GM12878 (cell line): ENCODE results near the gene ANO9. TPM values are rescaled to one million over a fixed set of nuclear protein-coding genes. Genes with fewer than 3 reads are reported as not detected.

ENCODE experiments used
- ATAC-seq: fragments of 200-7000 bp; cut with Tn5 transposase; 3 replicates; pipeline ENCODE4 v1.9.1; 2020; ENCODE audit warnings: mild to moderate bottlenecking, moderate library complexity
- BruUV-seq: library from RNA; stranded (reverse); fragments of 400-500 nt; replicated peaks from 2 replicates; lab custom pipeline; 2021; lab: Mats Ljungman, UMichigan
- CTCF ChIA-PET: fragments of 300-600 bp; sonication (Branson Sonifier 250); formaldehyde crosslinking; extraction: SDS; loops from one replicate; lab custom pipeline; 2021; ENCODE audit warnings: inconsistent platforms; lab: Yijun Ruan, JAX
- POLR2A ChIA-PET: fragments of 350-600 bp; formaldehyde crosslinking; extraction: SDS; loops from one replicate; lab custom pipeline; 2021; ENCODE audit warnings: inconsistent platforms; lab: Charles Lee
- RAD21 ChIA-PET: fragments of 300-600 bp; sonication (Branson Sonifier 250); formaldehyde crosslinking; loops from one replicate; lab custom pipeline; 2023; ENCODE audit warnings: antibody characterized with exemption; ENCODE audit not compliant: unreplicated experiment; lab: Charles Lee
- SMC1A ChIA-PET: fragments of 300-600 bp; sonication (Branson Sonifier 250); formaldehyde crosslinking; loops from one replicate; lab custom pipeline; 2023; ENCODE audit not compliant: unreplicated experiment, uncharacterized antibody; lab: Charles Lee
- DNase-seq: peaks from one replicate; pipeline ENCODE4 v3.0.0-alpha.2; 2011; ENCODE audit warnings: low read depth, low spot score
- FAIRE-seq: peaks from 3 replicates; lab custom pipeline; 2011; peaks lifted over from hg19 to GRCh38; lab: Jason Lieb, UNC
- H2AFZ ChIP-seq: 2 replicates; pipeline ENCODE4 v1.6.0; 2011; ENCODE audit warnings: low read depth, low read length, control low read depth; ENCODE audit not compliant: control insufficient read depth
- H3K27ac ChIP-seq: 2 replicates; pipeline ENCODE4 v1.5.1; 2011; ENCODE audit warnings: control low read depth; ENCODE audit not compliant: control insufficient read depth, insufficient read depth
- H3K27me3 ChIP-seq, 2 experiments: replicated peaks in 1 of 2; 2 replicates each; pipeline versions ENCODE4 v1.6.0 to v1.6.1; 2011; ENCODE audit warnings: low read length in 1 of 2; ENCODE audit not compliant: control insufficient read depth in 2 of 2, insufficient read depth in 2 of 2
- H3K36me3 ChIP-seq, 2 experiments: 2 replicates each; pipeline ENCODE4 v1.5.1; 2011; ENCODE audit warnings: low read length in 1 of 2; ENCODE audit not compliant: control insufficient read depth in 2 of 2, insufficient read depth in 2 of 2
- H3K4me1 ChIP-seq: 2 replicates; pipeline ENCODE4 v1.6.1; 2011; ENCODE audit warnings: mild to moderate bottlenecking, low read length, moderate library complexity, mixed read lengths; ENCODE audit not compliant: control insufficient read depth, insufficient read depth
- H3K4me2 ChIP-seq: 2 replicates; pipeline ENCODE4 v1.6.0; 2011; ENCODE audit warnings: control low read depth; ENCODE audit not compliant: control insufficient read depth, insufficient read depth
- H3K4me3 ChIP-seq: fragments of 200-600 bp; sonication (generic); 2 replicates; pipeline ENCODE4 v1.5.1; 2016
- H3K79me2 ChIP-seq: 2 replicates; pipeline ENCODE4 v1.6.0; 2011; ENCODE audit warnings: low read length; ENCODE audit not compliant: control insufficient read depth, insufficient read depth
- H3K9ac ChIP-seq: 2 replicates; pipeline ENCODE4 v1.8.0; 2011; ENCODE audit warnings: low read length, control low read depth, mixed read lengths; ENCODE audit not compliant: control insufficient read depth, insufficient read depth
- H3K9me3 ChIP-seq: replicated peaks from 3 replicates; pipeline ENCODE4 v1.5.1; 2011; ENCODE audit warnings: mild to moderate bottlenecking, low read length; ENCODE audit not compliant: control insufficient read depth, insufficient read depth
- H4K20me1 ChIP-seq: 2 replicates; pipeline ENCODE4 v1.6.0; 2011; ENCODE audit not compliant: control insufficient read depth, insufficient read depth
- ATF7 ChIP-seq: fragments of 450-650 bp; IDR thresholded peaks from 2 replicates; pipeline ENCODE4 v1.6.1; 2016; ENCODE audit warnings: low read depth, mild to moderate bottlenecking
- CBX5 ChIP-seq: sonication (generic); IDR thresholded peaks from 2 replicates; pipeline ENCODE4 v1.6.1; 2016; ENCODE audit warnings: low read depth, moderate library complexity, mild to moderate bottlenecking, inconsistent platforms
- CHD2 ChIP-seq: IDR thresholded peaks from 2 replicates; pipeline ENCODE4 v1.6.1; 2011; ENCODE audit warnings: low read depth, low read length, improper control_type of control experiment, borderline replicate concordance
- CREM ChIP-seq: IDR thresholded peaks from 2 replicates; pipeline ENCODE4 v1.6.1; 2014; ENCODE audit warnings: antibody characterized with exemption, low read depth
- GATAD2B ChIP-seq: fragments of 450-650 bp; conservative IDR thresholded peaks from 2 replicates; pipeline ENCODE4 v1.6.1; 2017; ENCODE audit warnings: low read depth, mild to moderate bottlenecking, moderate library complexity
- HDGF ChIP-seq: fragments of 450-650 bp; IDR thresholded peaks from 2 replicates; pipeline ENCODE4 v1.6.1; 2016; ENCODE audit warnings: antibody characterized with exemption
- KLF5 ChIP-seq: fragments of 450-650 bp; IDR thresholded peaks from 2 replicates; pipeline ENCODE4 v1.6.1; 2014; ENCODE audit warnings: mild to moderate bottlenecking; ENCODE audit not compliant: partially characterized antibody
- POLR2AphosphoS5 ChIP-seq: IDR thresholded peaks from 2 replicates; pipeline ENCODE4 v1.6.1; 2011; ENCODE audit warnings: mild to moderate bottlenecking, low read length, inconsistent platforms
- POU2F2 ChIP-seq: IDR thresholded peaks from 3 replicates; pipeline ENCODE4 v1.6.1; 2011; ENCODE audit warnings: low read depth, mild to moderate bottlenecking, low read length, borderline replicate concordance
- SMAD5 ChIP-seq: IDR thresholded peaks from 2 replicates; pipeline ENCODE4 v1.6.1; 2016; ENCODE audit warnings: antibody characterized with exemption, low read depth
- TARDBP ChIP-seq: IDR thresholded peaks from 2 replicates; pipeline ENCODE4 v1.6.1; 2016; ENCODE audit warnings: borderline replicate concordance
- WGBS: methylation state at CpG from one replicate; pipeline ENCODE4 v1.1.6; 2016; ENCODE audit warnings: low lambda C conversion rate; ENCODE audit not compliant: insufficient replicate concordance, insufficient coverage; ENCODE audit errors: missing lambda C conversion rate; 5-methylcytosine and 5-hydroxymethylcytosine counted together
- in situ Hi-C: fragments of 300-500 bp; cut with MboI; formaldehyde crosslinking; loops from 9 replicates; pipeline ENCODE4 v1.14.3; 2018; ENCODE audit warnings: mixed read lengths
- intact Hi-C: fragments of 100-400 bp; cut with micrococcal nuclease; formaldehyde crosslinking; loops from one replicate; pipeline ENCODE4 v1.14.2; 2022; ENCODE audit not compliant: unreplicated experiment
- polyA plus RNA-seq, 11 experiments: library from polyadenylated mRNA; depleted of rRNA in 4 of 11; unstranded in 6 of 11; stranded (reverse) in 5 of 11; fragments of >200 nt; fragmentation: Nextera tagmentation in 4 of 11; fragmentation: Illumina TruSeq in 1 of 11; extraction: Ambion mirVana in 4 of 11; extraction: Trizol in 1 of 11; gene quantifications; 1 replicate in 1 of 11; 2 replicates in 10 of 11; pipeline versions ENCODE4 v1.2.1 to v1.2.3, GENCODE V29; 2011 to 2016; ENCODE audit warnings: inconsistent platforms in 2 of 11, missing spikeins in 2 of 11, low read depth in 1 of 11
- total RNA-seq, 4 experiments: library from RNA; depleted of rRNA in 3 of 4; stranded (reverse); fragments of >200 nt in 3 of 4; fragmentation: Illumina TruSeq in 1 of 4; extraction: Trizol in 1 of 4; gene quantifications; 2 replicates each; pipeline versions ENCODE4 v1.2.1 to v1.2.3, GENCODE V29; 2013 to 2021
- TF ChIP-seq, protein P1 (sequence below): fragments of 450-650 bp; IDR thresholded peaks from 2 replicates; pipeline ENCODE4 v1.6.1; 2017; ENCODE audit warnings: mild to moderate bottlenecking, low read depth, inconsistent platforms; ENCODE audit not compliant: poor library complexity, severe bottlenecking
- TF ChIP-seq, protein P2 (sequence below): fragments of 450-650 bp; IDR thresholded peaks from 2 replicates; pipeline ENCODE4 v1.6.1; 2017; ENCODE audit warnings: mild to moderate bottlenecking
- TF ChIP-seq, protein P3 (sequence below): fragments of 450-650 bp; IDR thresholded peaks from 2 replicates; pipeline ENCODE4 v1.6.1; 2017; ENCODE audit warnings: mild to moderate bottlenecking, moderate library complexity
- TF ChIP-seq, protein P4 (sequence below): fragments of 450-650 bp; IDR thresholded peaks from 2 replicates; pipeline ENCODE4 v1.6.1; 2017; ENCODE audit warnings: borderline replicate concordance

Gene ANO9
- total and polyA plus RNA-seq, 10 of the 15 experiments (the other 5 are each of a cell fraction or from before 2014, with no cell fraction given): 0.21 to 42.3 (median 12.0) TPM

DNA sequence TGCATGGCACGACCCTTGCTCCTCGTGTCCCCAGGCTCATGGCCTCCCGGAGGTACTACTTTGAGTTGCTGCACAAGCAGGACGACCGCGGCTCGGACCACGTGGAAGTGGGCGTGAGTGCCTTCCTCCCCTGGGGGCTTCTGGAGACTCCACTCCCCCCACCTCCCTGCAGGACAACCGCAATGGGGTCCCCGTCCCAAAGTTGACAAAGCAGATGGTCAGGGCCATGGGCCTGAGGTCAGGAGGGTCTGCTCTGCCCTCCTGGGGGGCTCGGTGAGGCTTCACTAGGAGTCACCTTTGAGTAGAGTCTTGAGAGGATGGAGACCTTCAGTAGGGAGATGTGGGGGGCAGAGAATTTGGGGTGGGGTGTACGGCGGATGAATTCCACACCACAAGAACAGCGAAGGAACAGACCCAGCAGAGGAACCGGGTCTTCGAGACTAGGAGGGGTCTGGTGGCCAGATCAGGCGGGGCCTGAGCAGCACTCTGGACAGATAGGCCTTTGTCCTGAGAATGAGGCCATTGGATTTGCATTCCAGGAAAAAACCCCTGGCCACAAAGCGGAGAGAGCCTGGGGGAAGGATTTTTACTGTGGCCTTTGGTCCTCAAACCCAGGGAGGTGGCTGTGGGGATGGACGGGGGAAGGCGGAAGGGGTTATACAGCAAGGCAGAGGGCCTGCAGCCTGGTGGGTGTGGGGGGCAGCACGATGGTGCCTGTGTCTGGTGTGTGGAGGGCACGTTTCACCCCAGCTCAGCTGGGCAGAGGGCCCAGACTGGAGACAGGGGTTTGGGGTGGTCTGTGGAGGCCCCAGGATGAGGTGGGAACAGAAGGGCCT lies 67.9 kb downstream of the ANO9 start:
- Histone ChIP-seq H3K27me3 (peaks cover 0 to 3% of the 10 kb centered on the region in 2 experiments; a peak in 2 of 4 replicates), H3K4me1 (no peaks in the 10 kb centered on the region), H4K20me1 (no peaks in the 10 kb centered on the region), H3K79me2 (no peaks in the 10 kb centered on the region), H3K9me3 (no peaks in the 10 kb centered on the region), H2AFZ (no peak overlapping the region), H3K36me3 (no peaks in the 10 kb centered on the region), H3K4me3 (no peak overlapping the region), H3K9ac (no peak overlapping the region), H3K27ac (no peak overlapping the region), H3K4me2 (no peak overlapping the region)
- intact Hi-C loops: no loop called here
- in situ Hi-C loops: no loop called here
- BruUV-seq: no TSS peak
- FAIRE-seq: no peak
- WGBS: 50% methylated on average over 23 of the region's 23 CpGs
- DNase-seq: no peak
- ChIA-PET RAD21 (no interaction called here), SMC1A (no interaction called here), POLR2A (no interaction called here), CTCF (no interaction called here)
- no peak for ATAC-seq
- no peak for TF ChIP-seq ATF7
- TF ChIP-seq CREM: no peak
- no peak for TF ChIP-seq TARDBP
- TF ChIP-seq, protein P1, sequence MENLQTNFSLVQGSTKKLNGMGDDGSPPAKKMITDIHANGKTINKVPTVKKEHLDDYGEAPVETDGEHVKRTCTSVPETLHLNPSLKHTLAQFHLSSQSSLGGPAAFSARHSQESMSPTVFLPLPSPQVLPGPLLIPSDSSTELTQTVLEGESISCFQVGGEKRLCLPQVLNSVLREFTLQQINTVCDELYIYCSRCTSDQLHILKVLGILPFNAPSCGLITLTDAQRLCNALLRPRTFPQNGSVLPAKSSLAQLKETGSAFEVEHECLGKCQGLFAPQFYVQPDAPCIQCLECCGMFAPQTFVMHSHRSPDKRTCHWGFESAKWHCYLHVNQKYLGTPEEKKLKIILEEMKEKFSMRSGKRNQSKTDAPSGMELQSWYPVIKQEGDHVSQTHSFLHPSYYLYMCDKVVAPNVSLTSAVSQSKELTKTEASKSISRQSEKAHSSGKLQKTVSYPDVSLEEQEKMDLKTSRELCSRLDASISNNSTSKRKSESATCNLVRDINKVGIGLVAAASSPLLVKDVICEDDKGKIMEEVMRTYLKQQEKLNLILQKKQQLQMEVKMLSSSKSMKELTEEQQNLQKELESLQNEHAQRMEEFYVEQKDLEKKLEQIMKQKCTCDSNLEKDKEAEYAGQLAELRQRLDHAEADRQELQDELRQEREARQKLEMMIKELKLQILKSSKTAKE: no peak
- TF ChIP-seq, protein P2, sequence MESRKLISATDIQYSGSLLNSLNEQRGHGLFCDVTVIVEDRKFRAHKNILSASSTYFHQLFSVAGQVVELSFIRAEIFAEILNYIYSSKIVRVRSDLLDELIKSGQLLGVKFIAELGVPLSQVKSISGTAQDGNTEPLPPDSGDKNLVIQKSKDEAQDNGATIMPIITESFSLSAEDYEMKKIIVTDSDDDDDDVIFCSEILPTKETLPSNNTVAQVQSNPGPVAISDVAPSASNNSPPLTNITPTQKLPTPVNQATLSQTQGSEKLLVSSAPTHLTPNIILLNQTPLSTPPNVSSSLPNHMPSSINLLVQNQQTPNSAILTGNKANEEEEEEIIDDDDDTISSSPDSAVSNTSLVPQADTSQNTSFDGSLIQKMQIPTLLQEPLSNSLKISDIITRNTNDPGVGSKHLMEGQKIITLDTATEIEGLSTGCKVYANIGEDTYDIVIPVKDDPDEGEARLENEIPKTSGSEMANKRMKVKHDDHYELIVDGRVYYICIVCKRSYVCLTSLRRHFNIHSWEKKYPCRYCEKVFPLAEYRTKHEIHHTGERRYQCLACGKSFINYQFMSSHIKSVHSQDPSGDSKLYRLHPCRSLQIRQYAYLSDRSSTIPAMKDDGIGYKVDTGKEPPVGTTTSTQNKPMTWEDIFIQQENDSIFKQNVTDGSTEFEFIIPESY: no peak
- TF ChIP-seq CBX5: no peak
- TF ChIP-seq CHD2: no peak
- TF ChIP-seq POLR2AphosphoS5: no peak
- no peak for TF ChIP-seq KLF5
- no peak for TF ChIP-seq POU2F2
- TF ChIP-seq GATAD2B: no peak
- TF ChIP-seq, protein P3, sequence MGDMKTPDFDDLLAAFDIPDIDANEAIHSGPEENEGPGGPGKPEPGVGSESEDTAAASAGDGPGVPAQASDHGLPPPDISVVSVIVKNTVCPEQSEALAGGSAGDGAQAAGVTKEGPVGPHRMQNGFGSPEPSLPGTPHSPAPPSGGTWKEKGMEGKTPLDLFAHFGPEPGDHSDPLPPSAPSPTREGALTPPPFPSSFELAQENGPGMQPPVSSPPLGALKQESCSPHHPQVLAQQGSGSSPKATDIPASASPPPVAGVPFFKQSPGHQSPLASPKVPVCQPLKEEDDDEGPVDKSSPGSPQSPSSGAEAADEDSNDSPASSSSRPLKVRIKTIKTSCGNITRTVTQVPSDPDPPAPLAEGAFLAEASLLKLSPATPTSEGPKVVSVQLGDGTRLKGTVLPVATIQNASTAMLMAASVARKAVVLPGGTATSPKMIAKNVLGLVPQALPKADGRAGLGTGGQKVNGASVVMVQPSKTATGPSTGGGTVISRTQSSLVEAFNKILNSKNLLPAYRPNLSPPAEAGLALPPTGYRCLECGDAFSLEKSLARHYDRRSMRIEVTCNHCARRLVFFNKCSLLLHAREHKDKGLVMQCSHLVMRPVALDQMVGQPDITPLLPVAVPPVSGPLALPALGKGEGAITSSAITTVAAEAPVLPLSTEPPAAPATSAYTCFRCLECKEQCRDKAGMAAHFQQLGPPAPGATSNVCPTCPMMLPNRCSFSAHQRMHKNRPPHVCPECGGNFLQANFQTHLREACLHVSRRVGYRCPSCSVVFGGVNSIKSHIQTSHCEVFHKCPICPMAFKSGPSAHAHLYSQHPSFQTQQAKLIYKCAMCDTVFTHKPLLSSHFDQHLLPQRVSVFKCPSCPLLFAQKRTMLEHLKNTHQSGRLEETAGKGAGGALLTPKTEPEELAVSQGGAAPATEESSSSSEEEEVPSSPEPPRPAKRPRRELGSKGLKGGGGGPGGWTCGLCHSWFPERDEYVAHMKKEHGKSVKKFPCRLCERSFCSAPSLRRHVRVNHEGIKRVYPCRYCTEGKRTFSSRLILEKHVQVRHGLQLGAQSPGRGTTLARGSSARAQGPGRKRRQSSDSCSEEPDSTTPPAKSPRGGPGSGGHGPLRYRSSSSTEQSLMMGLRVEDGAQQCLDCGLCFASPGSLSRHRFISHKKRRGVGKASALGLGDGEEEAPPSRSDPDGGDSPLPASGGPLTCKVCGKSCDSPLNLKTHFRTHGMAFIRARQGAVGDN: no peak
- no peak for TF ChIP-seq HDGF
- no peak for TF ChIP-seq SMAD5
- TF ChIP-seq, protein P4, sequence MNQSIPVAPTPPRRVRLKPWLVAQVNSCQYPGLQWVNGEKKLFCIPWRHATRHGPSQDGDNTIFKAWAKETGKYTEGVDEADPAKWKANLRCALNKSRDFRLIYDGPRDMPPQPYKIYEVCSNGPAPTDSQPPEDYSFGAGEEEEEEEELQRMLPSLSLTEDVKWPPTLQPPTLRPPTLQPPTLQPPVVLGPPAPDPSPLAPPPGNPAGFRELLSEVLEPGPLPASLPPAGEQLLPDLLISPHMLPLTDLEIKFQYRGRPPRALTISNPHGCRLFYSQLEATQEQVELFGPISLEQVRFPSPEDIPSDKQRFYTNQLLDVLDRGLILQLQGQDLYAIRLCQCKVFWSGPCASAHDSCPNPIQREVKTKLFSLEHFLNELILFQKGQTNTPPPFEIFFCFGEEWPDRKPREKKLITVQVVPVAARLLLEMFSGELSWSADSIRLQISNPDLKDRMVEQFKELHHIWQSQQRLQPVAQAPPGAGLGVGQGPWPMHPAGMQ: no peak
